ENCODE data around the gene PTPRU.

Gene PTPRU

DNA sequence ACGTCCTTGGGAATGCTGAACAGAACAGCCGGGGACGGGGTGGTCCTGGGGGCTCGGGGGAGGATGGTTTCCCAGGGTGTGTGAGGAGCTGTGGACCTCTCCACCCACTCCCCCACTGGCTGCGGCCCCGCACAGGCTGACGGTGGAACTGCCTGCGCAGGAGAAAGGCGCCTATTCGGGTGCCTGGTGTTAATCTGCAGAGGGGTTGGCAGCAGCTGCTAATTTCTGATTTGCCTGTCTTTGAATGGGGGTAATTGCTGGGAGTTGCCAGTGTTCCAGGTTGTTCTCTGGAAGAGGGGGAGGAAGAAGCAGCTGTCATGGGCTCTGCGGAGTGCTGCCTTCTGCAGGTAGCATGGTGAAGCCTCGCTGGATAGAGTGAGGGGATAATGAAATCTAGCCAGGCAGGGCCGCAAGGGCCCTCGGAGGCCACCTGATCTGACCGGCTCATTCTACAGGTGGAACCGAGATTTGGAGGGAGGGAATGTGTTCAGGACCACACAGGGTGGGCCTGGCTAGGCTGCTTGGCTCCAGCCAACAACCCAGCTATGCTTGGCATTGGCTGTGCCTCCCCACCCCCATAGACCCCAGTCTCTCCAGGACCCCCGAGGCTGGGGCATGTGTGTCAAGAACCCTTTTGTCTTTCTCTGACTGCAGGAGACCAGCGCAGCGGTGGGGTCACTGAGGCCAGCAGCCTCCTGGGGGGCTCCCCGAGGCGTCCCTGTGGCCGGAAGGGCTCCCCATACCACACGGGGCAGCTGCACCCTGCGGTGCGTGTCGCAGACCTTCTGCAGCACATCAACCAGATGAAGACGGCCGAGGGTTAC lies 67.1 kb downstream of the PTPRU start:
- H3K4me2 ChIP-seq (ENCODE audit: low read length), result no peak overlapping the region
- H3K36me3 ChIP-seq (ENCODE audit: control insufficient read depth, insufficient read depth, low read length), result no peaks in the 10 kb centered on the region
- H3K4me1 ChIP-seq, result no peaks in the 10 kb centered on the region
- TF ChIP-seq, protein P1, sequence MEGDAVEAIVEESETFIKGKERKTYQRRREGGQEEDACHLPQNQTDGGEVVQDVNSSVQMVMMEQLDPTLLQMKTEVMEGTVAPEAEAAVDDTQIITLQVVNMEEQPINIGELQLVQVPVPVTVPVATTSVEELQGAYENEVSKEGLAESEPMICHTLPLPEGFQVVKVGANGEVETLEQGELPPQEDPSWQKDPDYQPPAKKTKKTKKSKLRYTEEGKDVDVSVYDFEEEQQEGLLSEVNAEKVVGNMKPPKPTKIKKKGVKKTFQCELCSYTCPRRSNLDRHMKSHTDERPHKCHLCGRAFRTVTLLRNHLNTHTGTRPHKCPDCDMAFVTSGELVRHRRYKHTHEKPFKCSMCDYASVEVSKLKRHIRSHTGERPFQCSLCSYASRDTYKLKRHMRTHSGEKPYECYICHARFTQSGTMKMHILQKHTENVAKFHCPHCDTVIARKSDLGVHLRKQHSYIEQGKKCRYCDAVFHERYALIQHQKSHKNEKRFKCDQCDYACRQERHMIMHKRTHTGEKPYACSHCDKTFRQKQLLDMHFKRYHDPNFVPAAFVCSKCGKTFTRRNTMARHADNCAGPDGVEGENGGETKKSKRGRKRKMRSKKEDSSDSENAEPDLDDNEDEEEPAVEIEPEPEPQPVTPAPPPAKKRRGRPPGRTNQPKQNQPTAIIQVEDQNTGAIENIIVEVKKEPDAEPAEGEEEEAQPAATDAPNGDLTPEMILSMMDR (IDR thresholded peaks at IDR 0.05), result no peak
- no peaks in the 10 kb centered on the region for H3K9me3 ChIP-seq (ENCODE audit: control insufficient read depth, low read length)
- H3K79me2 ChIP-seq, result no peaks in the 10 kb centered on the region
- no peak overlapping the region for H2AFZ ChIP-seq
- no peak overlapping the region for H3K9ac ChIP-seq
- no peaks in the 10 kb centered on the region for H3K27me3 ChIP-seq (ENCODE audit: control insufficient read depth, insufficient read depth, low read length)
- no peak overlapping the region for H3K4me3 ChIP-seq (ENCODE audit: low read depth, low read length)
- H3K27ac ChIP-seq, result no peak overlapping the region

DNA sequence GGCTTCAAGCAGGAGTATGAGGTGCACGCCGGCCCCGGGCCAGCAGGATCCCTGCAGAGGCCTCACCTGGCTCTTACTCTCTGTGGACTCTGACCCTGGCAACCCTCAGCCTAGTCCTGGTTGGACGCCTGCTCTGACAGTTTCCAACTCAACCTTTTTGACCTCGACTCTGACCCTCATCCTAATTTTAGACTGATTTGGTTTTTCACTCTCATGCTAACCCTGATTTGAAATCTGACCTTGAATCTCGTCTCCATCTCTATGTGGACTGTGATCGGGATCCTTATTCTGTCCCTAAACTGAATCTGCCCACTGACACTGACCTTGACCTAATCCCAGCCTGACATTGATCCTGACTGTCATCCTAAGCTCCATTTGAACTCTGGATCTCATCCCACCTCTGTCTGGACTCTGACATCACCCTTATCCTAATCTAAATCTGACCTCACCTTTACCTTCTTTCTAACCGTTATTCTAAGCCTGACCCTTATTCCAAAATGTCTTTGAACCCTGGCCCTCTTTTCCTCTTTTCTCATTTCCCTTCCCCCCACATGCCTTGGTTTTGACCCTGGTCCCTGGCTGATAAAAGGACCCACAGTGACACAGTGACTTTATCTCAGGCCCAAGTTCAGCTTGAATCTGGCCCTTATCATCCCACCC lies 67.8 kb downstream of the PTPRU start:
- H3K9ac ChIP-seq, result no peak overlapping the region
- TF ChIP-seq, protein P1 (IDR thresholded peaks at IDR 0.05), result no peak
- no peaks in the 10 kb centered on the region for H3K9me3 ChIP-seq (ENCODE audit: control insufficient read depth, low read length)
- H3K4me1 ChIP-seq, result no peaks in the 10 kb centered on the region
- H3K36me3 ChIP-seq (ENCODE audit: control insufficient read depth, insufficient read depth, low read length), result no peaks in the 10 kb centered on the region
- no peak overlapping the region for H3K4me2 ChIP-seq (ENCODE audit: low read length)
- H3K4me3 ChIP-seq (ENCODE audit: low read depth, low read length), result no peak overlapping the region
- no peak overlapping the region for H2AFZ ChIP-seq
- no peaks in the 10 kb centered on the region for H3K27me3 ChIP-seq (ENCODE audit: control insufficient read depth, insufficient read depth, low read length)
- H3K79me2 ChIP-seq, result no peaks in the 10 kb centered on the region
- H3K27ac ChIP-seq, result no peak overlapping the region

DNA sequence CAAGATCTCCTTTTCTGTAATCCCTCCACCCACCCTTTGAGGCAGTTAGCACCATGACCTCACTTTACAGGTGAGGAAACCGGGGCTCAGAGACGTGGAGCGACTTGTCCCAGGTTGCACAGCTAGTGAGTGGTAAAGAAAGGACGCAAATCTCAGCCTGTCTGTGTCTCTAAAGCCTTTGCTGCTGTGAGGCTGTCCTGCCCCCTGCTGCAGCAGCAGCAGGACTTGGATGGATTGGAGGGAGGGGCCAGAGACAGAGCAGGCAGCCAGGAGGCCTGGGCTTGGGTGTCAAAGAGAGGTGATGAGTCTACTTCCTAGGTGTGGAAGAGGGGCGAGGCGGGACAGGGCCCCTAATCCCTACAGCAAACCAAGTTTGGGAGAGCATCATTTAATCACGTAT lies 69.6 kb downstream of the PTPRU start:
- Histone ChIP-seq H3K27me3 (ENCODE audit: control insufficient read depth, insufficient read depth, low read length) (no peaks in the 10 kb centered on the region), H3K9me3 (ENCODE audit: control insufficient read depth, low read length) (no peaks in the 10 kb centered on the region), H3K4me1 (no peaks in the 10 kb centered on the region), H3K27ac (no peak overlapping the region), H3K79me2 (no peaks in the 10 kb centered on the region), H3K4me3 (ENCODE audit: low read depth, low read length) (no peak overlapping the region), H3K36me3 (ENCODE audit: control insufficient read depth, insufficient read depth, low read length) (no peaks in the 10 kb centered on the region), H3K4me2 (ENCODE audit: low read length) (no peak overlapping the region), H2AFZ (no peak overlapping the region), H3K9ac (no peak overlapping the region)
- TF ChIP-seq, protein P1 (IDR thresholded peaks at IDR 0.05), result no peak

DNA sequence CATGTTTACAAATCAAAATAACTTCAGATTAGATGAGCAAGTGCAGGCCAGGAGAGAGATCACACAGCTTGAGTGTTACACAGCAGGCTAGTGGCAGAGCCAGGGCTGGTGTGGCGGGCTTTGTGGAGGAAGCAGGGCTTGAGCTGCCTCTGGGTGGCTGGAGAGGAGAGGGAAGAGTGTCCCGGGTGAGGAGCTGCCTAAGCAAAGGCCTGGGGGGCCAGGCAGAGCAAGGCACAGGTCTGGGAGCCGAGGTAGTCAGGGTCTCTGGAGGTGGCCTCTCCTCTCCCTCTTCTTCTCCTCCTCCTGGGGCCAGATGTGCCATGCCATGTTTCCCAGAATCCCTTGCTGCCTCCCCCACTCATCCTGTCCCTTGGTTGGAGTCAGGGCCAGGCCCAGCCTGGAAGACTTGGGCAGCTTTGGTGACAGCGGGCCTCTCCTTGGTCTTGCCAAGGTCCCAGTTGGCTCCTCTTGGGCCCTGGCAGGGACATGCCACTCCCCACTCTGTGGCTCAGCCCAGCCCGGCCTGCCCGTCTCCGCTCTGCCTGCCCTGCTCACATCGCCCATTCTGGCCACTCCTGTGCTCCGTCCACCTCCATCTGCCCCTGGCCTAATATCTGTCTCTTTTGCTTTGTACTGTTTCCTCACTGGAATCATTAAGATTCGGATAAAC lies 70.3 kb downstream of the PTPRU start:
- Histone ChIP-seq H3K27ac (no peak overlapping the region), H3K36me3 (ENCODE audit: control insufficient read depth, insufficient read depth, low read length) (no peaks in the 10 kb centered on the region), H2AFZ (no peak overlapping the region), H3K4me2 (ENCODE audit: low read length) (no peak overlapping the region), H3K9me3 (ENCODE audit: control insufficient read depth, low read length) (no peaks in the 10 kb centered on the region), H3K27me3 (ENCODE audit: control insufficient read depth, insufficient read depth, low read length) (no peaks in the 10 kb centered on the region), H3K4me1 (no peaks in the 10 kb centered on the region), H3K79me2 (no peaks in the 10 kb centered on the region), H3K4me3 (ENCODE audit: low read depth, low read length) (no peak overlapping the region), H3K9ac (no peak overlapping the region)
- TF ChIP-seq, protein P1 (IDR thresholded peaks at IDR 0.05), result no peak

All from parathyroid adenoma (tissue), 2 donors.